Activated CD4-positive, CD25-positive, alpha-beta regulatory T cell (primary cell): ENCODE results near the gene MLPH.
A peak's percentile ranks its signal among the peaks of the same experiment; 100 is the strongest.
"Not testable (repeated sequence)": the region's sequence is repeated elsewhere in the genome, so short reads cannot be mapped to it uniquely, and the experiment has no call there.

ENCODE experiments used
- DNase-seq, 4 experiments: peaks; one replicate each; lab custom pipeline; 2025; lab: John Stamatoyannopoulos, UW

Gene MLPH

GRCh38 chr2:237458519-237458918 is 28.5 kb upstream of the MLPH start:
- DNase-seq: no peak

GRCh38 chr2:237459226-237459625 is 27.8 kb upstream of the MLPH start:
- no peak for DNase-seq

- DNase-seq: no peak
Observed at GRCh38 chr2:237459741-237460174, 27.3 kb upstream of the MLPH start.

- no peak for DNase-seq
Observed at GRCh38 chr2:237464757-237465391, 22.2 kb upstream of the MLPH start.

- DNase-seq: no peak
Observed at GRCh38 chr2:237465515-237466148, 21.4 kb upstream of the MLPH start.

GRCh38 chr2:237466211-237466610 is 20.8 kb upstream of the MLPH start:
- no peak for DNase-seq

GRCh38 chr2:237467447-237468179 is 19.4 kb upstream of the MLPH start:
- DNase-seq: no peak

GRCh38 chr2:237469410-237469809 is 17.6 kb upstream of the MLPH start:
- DNase-seq: not testable (repeated sequence)

GRCh38 chr2:237469849-237470248 is 17.2 kb upstream of the MLPH start:
- DNase-seq: no peak

GRCh38 chr2:237470914-237471313 is 16.1 kb upstream of the MLPH start:
- no peak for DNase-seq

- no peak for DNase-seq
Observed at GRCh38 chr2:237471438-237472186, 15.4 kb upstream of the MLPH start.

- DNase-seq: no peak
Observed at GRCh38 chr2:237472187-237472712, 14.8 kb upstream of the MLPH start.

GRCh38 chr2:237472909-237473877 is 13.9 kb upstream of the MLPH start:
- no peak for DNase-seq

- DNase-seq: no peak
Observed at GRCh38 chr2:237473878-237474441, 13.1 kb upstream of the MLPH start.

GRCh38 chr2:237474442-237474911 is 12.6 kb upstream of the MLPH start:
- no peak for DNase-seq

GRCh38 chr2:237474931-237475703 is 11.9 kb upstream of the MLPH start:
- peak; percentile 53 to 67 (median 66) for DNase-seq

- no peak for DNase-seq
Observed at GRCh38 chr2:237475704-237476141, 11.3 kb upstream of the MLPH start.

- no peak for DNase-seq
Observed at GRCh38 chr2:237478095-237478494, 9.0 kb upstream of the MLPH start.

- no peak for DNase-seq
Observed at GRCh38 chr2:237478979-237479378, 8.1 kb upstream of the MLPH start.

GRCh38 chr2:237479747-237480146 is 7.3 kb upstream of the MLPH start:
- no peak for DNase-seq
